ENCODE measurements around the gene MED15. TPM values are rescaled to one million over a fixed set of nuclear protein-coding genes. Genes with fewer than 3 reads are reported as not detected.
"Not testable (repeated sequence)": the region's sequence is repeated elsewhere in the genome, so short reads cannot be mapped to it uniquely, and the experiment has no call there.

MED15 gene
- total RNA-seq, 4 donors from 2014 or later, result 36.5 to 90.5 (median 57.2) TPM

- no peak for DNase-seq (ENCODE audit: low spot score)
- TF ChIP-seq CTCF (IDR thresholded peaks at IDR 0.05), result no peak
- peak; percentile 54 for ATAC-seq (ENCODE audit: low FRiP score)
These were observed 12.2 kb upstream of the MED15 start, which contains the start of gene KLHL22 for GRCh38 chr22:20494978-20495860. KLHL22 (minus strand) TSS chr22:20495795; CDS start chr22:20489211, 6,584 bp downstream.

GRCh38 chr22:20495861-20496681 lies 11.3 kb upstream of the MED15 start:
- ATAC-seq (ENCODE audit: low FRiP score) (peak; percentile 96), DNase-seq (ENCODE audit: low spot score) (peak; percentile 57)
- peak in 2 of 3 donors; percentile 25 to 47 for TF ChIP-seq CTCF (IDR thresholded peaks at IDR 0.05)

GRCh38 chr22:20497426-20497825 lies 10.0 kb upstream of the MED15 start:
- DNase-seq (ENCODE audit: low spot score) (no peak), ATAC-seq (ENCODE audit: low FRiP score) (no peak)
- TF ChIP-seq CTCF (IDR thresholded peaks at IDR 0.05), result no peak

GRCh38 chr22:20498913-20499312 lies 8.5 kb upstream of the MED15 start:
- DNase-seq (ENCODE audit: low spot score) (no peak), ATAC-seq (ENCODE audit: low FRiP score) (no peak)
- no peak for TF ChIP-seq CTCF (IDR thresholded peaks at IDR 0.05)

- ATAC-seq (ENCODE audit: low FRiP score) (no peak), DNase-seq (ENCODE audit: low spot score) (no peak)
- TF ChIP-seq CTCF (IDR thresholded peaks at IDR 0.05), result no peak
These were observed 7.6 kb upstream of the MED15 start for GRCh38 chr22:20499769-20500168.

GRCh38 chr22:20503816-20504215 lies 3.6 kb upstream of the MED15 start:
- no peak for TF ChIP-seq CTCF (IDR thresholded peaks at IDR 0.05)
- ATAC-seq (ENCODE audit: low FRiP score) (no peak), DNase-seq (ENCODE audit: low spot score) (no peak)

GRCh38 chr22:20504293-20504922 lies 3.0 kb upstream of the MED15 start:
- not testable (repeated sequence) for ATAC-seq (ENCODE audit: low FRiP score); DNase-seq (ENCODE audit: low spot score)

All from omental fat pad (tissue), 4 donors.